Fibroblast of mammary gland (primary cell): Measurements from ENCODE around the gene XPR1.

Experiments
- DNase-seq: peaks from one replicate; pipeline ENCODE4 v3.0.0-alpha.2; 2010; ENCODE audit warnings: low read depth
- H3K4me3 ChIP-seq: 2 replicates; pipeline ENCODE4 v1.5.1; 2011; ENCODE audit warnings: low read depth, mild to moderate bottlenecking, low read length, moderate library complexity; ENCODE audit not compliant: control insufficient read depth
- TF ChIP-seq, protein P1 (sequence below): conservative IDR thresholded peaks from 2 replicates; pipeline ENCODE4 v1.5.1; 2011; ENCODE audit warnings: low read depth, low read length, inconsistent platforms; ENCODE audit not compliant: control insufficient read depth, insufficient read depth

Gene XPR1

DNA sequence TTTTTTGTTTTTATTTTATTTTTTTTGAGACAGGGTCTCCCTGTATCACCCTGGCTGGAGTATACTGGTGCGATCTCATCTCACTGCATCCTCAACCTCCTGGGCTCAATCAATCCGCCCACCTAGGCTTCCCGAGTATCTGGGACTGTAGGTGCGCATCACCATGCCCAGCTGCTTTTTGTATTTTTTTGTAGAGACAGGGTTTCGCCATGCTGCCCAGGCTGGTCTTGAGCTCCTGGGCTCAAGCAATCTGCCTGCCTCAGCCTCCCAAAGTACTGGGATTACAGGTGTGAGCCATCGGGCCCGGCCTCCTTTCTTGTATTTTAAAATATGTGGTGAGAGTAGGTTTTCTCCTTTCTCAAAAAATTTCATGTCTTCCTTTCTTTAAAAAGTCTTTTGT is 122.6 kb downstream of the XPR1 start:
- no peak overlapping the region for H3K4me3 ChIP-seq
- TF ChIP-seq, protein P1, sequence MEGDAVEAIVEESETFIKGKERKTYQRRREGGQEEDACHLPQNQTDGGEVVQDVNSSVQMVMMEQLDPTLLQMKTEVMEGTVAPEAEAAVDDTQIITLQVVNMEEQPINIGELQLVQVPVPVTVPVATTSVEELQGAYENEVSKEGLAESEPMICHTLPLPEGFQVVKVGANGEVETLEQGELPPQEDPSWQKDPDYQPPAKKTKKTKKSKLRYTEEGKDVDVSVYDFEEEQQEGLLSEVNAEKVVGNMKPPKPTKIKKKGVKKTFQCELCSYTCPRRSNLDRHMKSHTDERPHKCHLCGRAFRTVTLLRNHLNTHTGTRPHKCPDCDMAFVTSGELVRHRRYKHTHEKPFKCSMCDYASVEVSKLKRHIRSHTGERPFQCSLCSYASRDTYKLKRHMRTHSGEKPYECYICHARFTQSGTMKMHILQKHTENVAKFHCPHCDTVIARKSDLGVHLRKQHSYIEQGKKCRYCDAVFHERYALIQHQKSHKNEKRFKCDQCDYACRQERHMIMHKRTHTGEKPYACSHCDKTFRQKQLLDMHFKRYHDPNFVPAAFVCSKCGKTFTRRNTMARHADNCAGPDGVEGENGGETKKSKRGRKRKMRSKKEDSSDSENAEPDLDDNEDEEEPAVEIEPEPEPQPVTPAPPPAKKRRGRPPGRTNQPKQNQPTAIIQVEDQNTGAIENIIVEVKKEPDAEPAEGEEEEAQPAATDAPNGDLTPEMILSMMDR: no peak

DNA sequence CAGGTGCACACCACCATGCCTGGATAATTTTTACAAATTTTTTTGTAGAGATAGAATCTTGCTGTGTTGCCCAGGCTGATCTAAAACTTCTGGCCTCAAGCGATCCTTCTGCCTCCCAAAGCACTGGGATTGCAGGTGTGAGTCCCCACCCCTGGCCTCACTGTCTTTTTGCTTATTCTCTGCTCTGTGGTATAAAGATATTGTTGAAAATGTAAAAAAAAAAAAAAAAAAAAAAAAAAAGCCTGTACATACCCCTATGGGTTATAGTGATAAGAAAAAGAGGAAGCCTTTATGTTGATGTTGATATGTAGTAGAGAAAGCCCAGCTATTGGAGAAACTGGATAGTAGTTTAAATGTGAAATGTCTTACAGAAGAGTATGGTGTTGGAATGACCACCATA is 125.8 kb downstream of the XPR1 start:
- TF ChIP-seq, protein P1: no peak
- DNase-seq: no peak
- H3K4me3 ChIP-seq: no peak overlapping the region

More for the DNA sequence above, 122.6 kb downstream of the XPR1 start:
- DNase-seq: no peak

DNA sequence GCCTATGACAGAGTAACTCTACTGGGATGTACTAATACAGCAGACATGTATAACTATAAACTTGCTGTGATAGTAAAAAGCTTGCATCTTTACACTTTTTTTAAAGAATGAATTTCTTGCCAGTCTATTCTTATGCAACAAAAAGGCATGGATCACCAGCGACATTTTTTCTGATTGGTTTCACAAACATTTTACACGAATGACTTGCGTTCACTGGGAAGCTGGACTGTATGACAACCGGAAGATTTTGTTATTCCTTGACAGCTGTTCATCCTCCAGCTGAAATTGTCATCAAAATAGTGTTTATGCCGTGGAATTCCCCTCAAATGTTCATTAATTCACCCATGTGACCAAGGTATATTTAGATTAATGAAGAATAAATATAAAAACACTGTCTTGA is 131.0 kb downstream of the XPR1 start:
- DNase-seq: no peak
- no peak overlapping the region for H3K4me3 ChIP-seq
- TF ChIP-seq, protein P1: no peak

DNA sequence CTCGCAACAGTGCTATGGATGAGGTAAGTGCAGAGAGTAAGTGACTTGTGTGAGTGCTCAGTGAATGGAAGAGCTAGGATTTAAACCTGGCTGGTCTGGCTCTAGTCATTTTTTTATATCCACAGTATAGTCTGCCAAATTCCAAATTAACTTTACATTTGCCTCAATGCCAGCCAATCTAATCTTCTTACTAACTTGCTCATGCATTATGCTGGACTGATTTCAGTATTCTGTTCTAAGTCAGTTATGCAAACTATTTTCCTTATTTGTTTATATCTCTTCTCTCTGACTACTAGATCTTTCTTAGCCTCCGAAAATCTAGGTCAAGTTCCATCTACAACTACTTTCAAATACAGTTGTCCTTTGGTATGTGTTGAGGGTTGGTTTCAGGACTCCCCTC is 133.3 kb downstream of the XPR1 start:
- TF ChIP-seq, protein P1: no peak
- no peak for DNase-seq
- H3K4me3 ChIP-seq: no peak overlapping the region

DNA sequence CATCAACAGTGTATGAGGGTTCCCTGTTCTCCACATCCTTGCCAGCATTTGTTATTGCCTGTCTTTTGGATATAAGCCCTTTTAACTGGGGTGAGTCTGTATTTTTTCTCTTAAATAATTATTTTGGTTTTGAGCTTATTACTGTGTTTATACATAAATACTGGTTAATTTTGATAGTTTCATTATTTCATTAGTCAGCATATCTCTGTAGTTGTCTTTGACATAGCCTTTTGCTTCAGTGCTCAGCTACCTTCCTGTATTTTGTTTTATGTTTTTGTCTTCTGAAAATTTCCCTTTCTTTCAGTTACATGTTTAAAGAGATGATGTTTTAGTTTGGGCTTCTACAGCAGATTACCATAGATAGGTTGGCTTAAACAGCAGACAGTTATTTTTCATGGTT is 138.1 kb downstream of the XPR1 start:
- TF ChIP-seq, protein P1: no peak
- no peak for DNase-seq
- H3K4me3 ChIP-seq: no peak overlapping the region

DNA sequence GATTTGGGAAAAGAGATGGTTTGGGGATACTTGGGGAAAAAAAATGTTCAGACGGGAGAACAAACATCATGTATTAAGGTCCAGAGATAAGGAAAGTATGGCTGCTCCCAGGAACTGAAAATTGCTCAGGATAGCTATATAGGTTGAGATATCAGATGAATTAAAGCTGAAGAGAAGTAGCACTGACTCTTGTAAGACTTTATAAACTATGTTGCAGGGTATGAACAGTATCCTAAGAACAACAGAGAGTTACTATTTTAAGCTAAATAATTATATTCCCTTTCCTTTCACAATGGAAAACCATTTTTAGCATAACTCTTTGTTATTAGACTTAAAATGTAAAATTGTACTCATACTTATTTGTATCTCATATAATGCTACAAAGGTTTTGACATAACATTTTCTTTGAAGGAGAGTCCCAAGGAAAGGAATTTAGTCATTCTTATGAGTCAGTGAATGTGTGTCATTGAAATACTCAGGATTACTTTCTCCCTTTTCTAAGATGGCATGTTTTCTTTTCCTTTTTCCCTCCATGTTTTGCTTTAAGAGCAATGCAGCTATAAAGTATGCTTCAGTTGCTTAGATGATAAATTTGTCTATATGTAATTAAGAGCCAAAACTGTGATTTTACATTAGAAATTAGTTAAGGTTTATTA is 141.5 kb downstream of the XPR1 start:
- DNase-seq: peak; percentile 62
- TF ChIP-seq, protein P1: no peak
- H3K4me3 ChIP-seq: no peak overlapping the region

DNA sequence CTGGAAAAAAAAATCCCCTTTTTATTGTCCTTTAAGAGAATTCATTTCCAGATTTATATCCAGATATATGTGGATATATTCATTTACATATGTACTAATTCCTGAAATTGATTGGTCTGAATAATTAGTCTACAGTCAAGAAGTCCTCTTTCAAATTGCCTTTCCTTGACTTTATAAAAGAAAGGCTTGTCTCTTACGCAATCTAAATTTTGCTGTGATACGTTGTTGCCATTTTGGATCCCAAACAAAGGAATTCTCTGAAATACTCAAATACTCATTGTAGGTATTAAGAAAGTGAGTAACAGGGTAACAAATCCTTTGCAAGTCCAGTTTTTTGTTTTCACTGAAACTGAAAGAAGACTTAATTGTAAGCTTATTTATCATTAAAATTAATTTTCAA is 144.0 kb downstream of the XPR1 start:
- no peak for DNase-seq
- TF ChIP-seq, protein P1: no peak
- no peak overlapping the region for H3K4me3 ChIP-seq
